IPS-20b (cell line): Measurements from ENCODE around the gene SLC23A3.

Experiments used
- H3K27ac ChIP-seq: one replicate; pipeline ENCODE4 v1.5.1; 2013; ENCODE audit warnings: low read length
- H3K27me3 ChIP-seq: 2 replicates; pipeline ENCODE4 v1.6.1; 2013; ENCODE audit warnings: mild to moderate bottlenecking, low read length, inconsistent platforms; ENCODE audit not compliant: insufficient read depth
- H3K36me3 ChIP-seq: 2 replicates; pipeline ENCODE4 v1.6.1; 2013; ENCODE audit warnings: low read depth, mild to moderate bottlenecking, inconsistent platforms, low read length, moderate library complexity; ENCODE audit not compliant: insufficient read depth
- H3K4me1 ChIP-seq: 2 replicates; pipeline ENCODE4 v1.6.1; 2013; ENCODE audit warnings: mild to moderate bottlenecking, control low read depth, inconsistent platforms, low read length, moderate library complexity; ENCODE audit not compliant: insufficient read depth
- H3K4me3 ChIP-seq: 2 replicates; pipeline ENCODE4 v1.5.1; 2013; ENCODE audit warnings: mild to moderate bottlenecking, low read length, inconsistent platforms
- H3K9ac ChIP-seq: 2 replicates; pipeline ENCODE4 v1.6.1; 2013; ENCODE audit warnings: low read depth, mild to moderate bottlenecking, inconsistent platforms, low read length, moderate library complexity
- H3K9me3 ChIP-seq: 2 replicates; pipeline ENCODE4 v1.6.1; 2013; ENCODE audit warnings: mild to moderate bottlenecking, low read depth, low read length, inconsistent platforms; ENCODE audit not compliant: insufficient read depth

SLC23A3 gene

DNA sequence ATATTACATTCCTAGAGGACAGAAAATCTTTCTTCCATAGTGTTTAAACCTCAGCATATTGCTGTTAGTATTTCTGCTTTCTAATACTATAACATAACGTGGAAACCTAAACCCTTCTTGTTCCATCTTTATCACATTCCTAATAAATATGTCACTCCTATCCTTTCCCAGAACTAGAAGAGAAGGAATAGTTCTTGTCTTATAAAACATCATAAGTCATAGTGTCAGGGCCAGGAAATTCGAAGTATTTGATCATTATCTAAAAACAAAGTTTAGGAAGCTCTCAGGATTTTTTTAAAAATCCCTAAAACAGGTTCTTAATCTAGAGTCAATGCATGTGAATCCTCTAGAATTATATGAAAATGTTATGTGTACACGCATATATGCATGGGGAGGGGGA lies 11.2 kb downstream of the SLC23A3 start:
- no peak overlapping the region for H3K4me3 ChIP-seq
- no peaks in the 10 kb centered on the region for H3K9me3 ChIP-seq
- peaks cover 2% of the 10 kb centered on the region; the same call in 1 of the 2 replicates for H3K4me1 ChIP-seq
- no peak overlapping the region for H3K27ac ChIP-seq
- H3K9ac ChIP-seq: no peak overlapping the region
- peaks cover 28% of the 10 kb centered on the region for H3K36me3 ChIP-seq
- peaks cover 13% of the 10 kb centered on the region for H3K27me3 ChIP-seq

DNA sequence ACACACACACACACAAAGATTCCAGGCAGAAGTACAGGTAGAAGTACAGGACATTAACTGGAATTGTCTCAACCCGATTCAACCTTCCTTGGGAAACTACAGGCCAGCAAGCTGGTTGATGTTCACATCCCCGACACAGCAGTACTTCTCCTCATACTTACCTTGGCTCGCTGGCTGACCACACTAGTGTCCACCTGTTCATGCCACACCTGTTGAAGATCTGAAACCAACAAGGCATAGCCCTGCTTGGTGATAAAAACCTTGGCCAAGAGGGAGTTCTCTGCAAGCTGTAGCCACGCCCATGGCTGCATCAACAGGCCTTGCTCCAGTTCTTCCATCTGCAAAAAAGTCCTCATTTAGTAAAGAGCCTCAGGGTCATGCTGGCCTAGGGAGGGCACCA lies 11.8 kb downstream of the SLC23A3 start:
- Histone ChIP-seq H3K27me3 (peaks cover 12% of the 10 kb centered on the region), H3K4me1 (peaks cover 2% of the 10 kb centered on the region; the same call in 1 of the 2 replicates), H3K4me3 (no peak overlapping the region), H3K27ac (no peak overlapping the region), H3K36me3 (peaks cover 28% of the 10 kb centered on the region), H3K9me3 (no peaks in the 10 kb centered on the region), H3K9ac (no peak overlapping the region)

DNA sequence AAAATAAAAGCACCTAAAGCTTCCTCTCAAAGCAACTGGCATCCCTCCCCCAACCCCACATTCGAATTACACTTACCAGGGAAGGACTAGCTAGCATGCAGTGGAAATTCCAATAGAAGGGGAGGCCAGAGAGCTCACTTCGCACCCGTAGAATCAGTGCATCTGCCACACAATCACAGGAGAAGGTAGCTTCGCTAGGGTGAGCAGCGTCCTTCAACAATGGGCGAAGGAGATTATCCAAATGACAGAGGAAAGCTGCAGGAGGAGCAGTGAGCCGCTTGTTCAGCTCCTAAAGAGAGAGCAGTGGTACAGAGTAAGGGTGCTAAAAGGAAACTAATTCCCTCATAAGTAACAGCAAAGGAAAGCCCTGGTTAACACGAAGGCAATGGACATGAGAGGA lies 12.4 kb downstream of the SLC23A3 start:
- Histone ChIP-seq H3K9ac (no peak overlapping the region), H3K9me3 (no peaks in the 10 kb centered on the region), H3K4me3 (no peak overlapping the region; the same call in 1 of the 2 replicates), H3K36me3 (peaks cover 28% of the 10 kb centered on the region), H3K27me3 (peaks cover 6% of the 10 kb centered on the region), H3K27ac (no peak overlapping the region), H3K4me1 (peaks cover 2% of the 10 kb centered on the region; the same call in 1 of the 2 replicates)

DNA sequence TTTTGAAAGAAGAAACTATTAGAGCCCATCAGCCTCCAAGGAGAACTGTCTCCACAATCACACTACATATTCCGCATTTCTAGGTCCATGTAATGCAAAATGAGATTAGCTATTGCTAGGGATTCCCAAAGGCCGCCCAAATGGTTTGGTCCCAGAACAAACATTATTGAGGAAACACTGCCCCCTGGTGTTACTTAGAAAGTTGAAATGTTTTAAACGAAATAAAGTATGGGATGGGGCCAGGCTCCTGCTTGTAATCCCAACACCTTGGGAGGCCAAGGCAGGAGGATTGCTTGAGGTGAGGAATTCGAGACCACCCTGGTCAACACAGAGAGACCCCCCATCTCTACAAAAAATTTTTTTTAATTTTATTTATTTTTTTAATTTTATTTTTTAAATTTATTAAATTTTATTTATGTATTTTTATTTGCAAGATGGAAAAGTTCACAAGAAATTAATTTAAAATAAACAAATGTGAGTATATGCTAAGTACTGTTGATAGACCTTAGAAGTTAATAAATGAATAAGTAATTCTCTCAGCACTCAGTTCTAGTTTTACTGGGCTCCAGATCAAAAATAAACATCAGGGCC lies 14.7 kb downstream of the SLC23A3 start:
- Histone ChIP-seq H3K4me1 (no peaks in the 10 kb centered on the region), H3K36me3 (peaks cover 28% of the 10 kb centered on the region), H3K27ac (no peak overlapping the region), H3K9ac (no peak overlapping the region), H3K4me3 (no peak overlapping the region), H3K9me3 (no peaks in the 10 kb centered on the region), H3K27me3 (no peaks in the 10 kb centered on the region)

DNA sequence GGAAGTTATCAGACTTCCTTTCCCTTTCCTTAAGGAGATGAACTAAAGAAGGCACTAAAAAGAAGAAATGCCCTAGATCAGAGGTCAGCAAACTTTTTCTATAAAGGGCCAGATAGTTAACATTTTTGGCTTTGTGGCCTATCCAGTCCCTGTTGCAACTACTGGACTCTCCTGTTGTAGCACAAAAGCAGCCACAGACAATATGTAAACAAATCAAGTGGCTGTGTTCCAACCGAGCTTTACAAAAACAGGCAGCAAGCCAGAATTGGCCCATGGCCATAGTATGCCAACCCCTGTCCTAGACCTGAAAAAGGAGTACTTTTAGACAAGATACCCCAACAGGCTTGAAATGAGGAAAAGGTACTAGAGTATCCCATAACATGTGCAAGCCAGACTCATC lies 20.2 kb downstream of the SLC23A3 start:
- H3K27ac ChIP-seq: no peak overlapping the region
- H3K4me1 ChIP-seq: no peaks in the 10 kb centered on the region
- H3K9me3 ChIP-seq: no peaks in the 10 kb centered on the region
- peaks cover 33% of the 10 kb centered on the region for H3K36me3 ChIP-seq
- no peak overlapping the region for H3K4me3 ChIP-seq
- no peak overlapping the region for H3K9ac ChIP-seq
- H3K27me3 ChIP-seq: no peaks in the 10 kb centered on the region

DNA sequence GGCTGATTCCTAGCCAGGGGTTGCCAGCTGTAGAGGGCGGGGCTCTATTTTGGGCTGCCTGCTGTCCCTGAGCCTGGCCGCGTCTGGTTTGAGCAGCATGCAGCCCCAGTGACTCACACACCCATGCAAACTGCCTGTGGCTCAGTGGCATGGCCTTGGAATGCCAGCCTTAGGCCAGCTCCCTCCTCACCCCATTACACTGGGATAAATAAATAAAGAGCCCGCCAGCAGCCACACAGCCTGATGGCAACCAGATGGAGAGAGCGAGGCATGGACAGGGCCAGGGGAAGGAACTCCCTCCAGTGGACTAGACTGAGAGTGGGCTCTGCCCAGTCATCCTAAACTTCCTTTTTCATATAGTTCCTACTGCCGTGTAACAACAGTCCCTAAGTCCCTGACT lies 27.5 kb downstream of the SLC23A3 start:
- no peak overlapping the region for H3K4me3 ChIP-seq
- H3K9ac ChIP-seq: no peak overlapping the region
- no peaks in the 10 kb centered on the region for H3K9me3 ChIP-seq
- no peaks in the 10 kb centered on the region for H3K27me3 ChIP-seq
- H3K4me1 ChIP-seq: no peaks in the 10 kb centered on the region
- H3K27ac ChIP-seq: no peak overlapping the region
- peaks cover 23% of the 10 kb centered on the region for H3K36me3 ChIP-seq

DNA sequence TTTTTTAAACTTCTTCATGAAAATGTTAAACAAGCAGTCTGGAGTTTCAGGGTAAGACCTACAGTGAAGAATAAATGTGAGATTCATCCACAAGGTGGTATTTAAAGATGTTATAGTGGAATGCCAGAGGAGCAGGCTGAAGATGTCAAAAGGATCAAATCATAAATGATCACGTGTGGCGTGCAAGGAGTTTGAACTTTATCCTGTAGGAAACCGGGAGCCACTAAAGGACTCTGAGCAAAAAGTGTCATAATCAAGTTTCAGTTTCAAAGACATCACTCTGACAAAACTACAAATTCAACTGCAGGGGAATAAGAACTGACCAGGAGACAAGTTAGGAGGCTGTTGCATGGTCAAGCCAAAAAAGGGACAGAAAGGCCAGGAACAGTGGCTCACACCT lies 29.1 kb downstream of the SLC23A3 start:
- H3K36me3 ChIP-seq: peaks cover 7% of the 10 kb centered on the region; the same call in 1 of the 2 replicates
- no peaks in the 10 kb centered on the region for H3K4me1 ChIP-seq
- H3K9me3 ChIP-seq: no peaks in the 10 kb centered on the region
- H3K27me3 ChIP-seq: no peaks in the 10 kb centered on the region
- no peak overlapping the region for H3K4me3 ChIP-seq
- H3K27ac ChIP-seq: no peak overlapping the region
- H3K9ac ChIP-seq: no peak overlapping the region

DNA sequence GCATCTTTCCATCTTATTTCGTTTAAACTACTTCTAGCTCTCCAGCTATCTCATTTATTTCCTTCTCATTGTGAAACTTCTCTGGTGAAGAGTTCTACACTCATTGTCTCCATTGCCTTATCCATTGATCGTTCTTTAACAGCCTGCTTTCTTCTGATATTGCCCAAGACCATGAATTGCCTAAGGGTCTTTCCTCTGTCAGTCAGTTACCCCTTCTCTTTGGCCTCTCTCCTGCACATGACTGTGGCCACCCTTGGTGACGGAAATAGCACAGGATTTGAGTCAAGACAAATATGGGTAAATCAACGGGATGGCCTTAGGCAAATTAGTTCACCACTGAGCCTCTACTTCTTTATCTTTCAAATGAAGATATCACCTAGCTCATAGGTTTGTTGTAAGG lies 35.9 kb downstream of the SLC23A3 start:
- Histone ChIP-seq H3K27ac (no peak overlapping the region), H3K9me3 (no peaks in the 10 kb centered on the region), H3K9ac (no peak overlapping the region), H3K27me3 (no peaks in the 10 kb centered on the region), H3K36me3 (no peaks in the 10 kb centered on the region), H3K4me3 (no peak overlapping the region), H3K4me1 (no peaks in the 10 kb centered on the region)

DNA sequence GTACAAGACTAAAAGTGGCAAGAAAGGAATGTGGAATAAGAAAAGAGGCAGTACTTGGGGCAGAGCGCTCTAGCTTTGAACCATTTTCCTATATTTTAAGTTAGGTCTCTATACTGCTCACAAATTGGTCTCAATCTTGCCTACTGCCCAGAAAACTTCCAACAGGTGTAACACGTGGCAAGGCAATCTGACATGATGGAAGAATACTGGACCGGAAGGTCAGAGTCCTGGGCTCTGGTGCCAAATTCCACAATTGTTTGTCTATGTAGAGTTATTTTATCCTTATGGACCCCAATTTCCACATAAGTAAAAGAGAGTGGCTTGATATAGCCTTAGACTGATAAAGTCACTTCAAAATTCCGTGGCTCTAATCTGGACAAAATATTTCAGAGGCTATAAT lies 38.1 kb downstream of the SLC23A3 start:
- Histone ChIP-seq H3K4me3 (no peak overlapping the region), H3K9ac (no peak overlapping the region), H3K9me3 (no peaks in the 10 kb centered on the region), H3K4me1 (no peaks in the 10 kb centered on the region), H3K27me3 (no peaks in the 10 kb centered on the region), H3K27ac (no peak overlapping the region), H3K36me3 (no peaks in the 10 kb centered on the region)

DNA sequence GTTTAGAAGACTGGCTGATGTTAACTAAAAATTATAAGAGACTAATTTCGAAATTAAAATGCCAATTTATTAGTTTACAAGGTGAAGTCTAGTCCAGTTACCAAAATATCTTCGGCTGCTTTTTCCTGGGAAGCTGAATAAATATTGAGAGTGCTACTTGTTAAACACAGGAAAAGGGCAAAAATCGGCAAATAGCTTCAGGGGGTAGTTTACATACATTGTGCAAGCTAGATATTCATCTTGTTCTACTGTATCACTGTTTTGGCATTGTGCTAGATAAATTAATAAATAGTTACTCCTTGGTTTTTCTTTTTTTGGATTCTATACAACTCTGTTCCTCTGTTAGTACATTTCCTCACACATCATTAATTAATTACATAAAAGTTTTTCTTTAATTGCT lies 38.5 kb downstream of the SLC23A3 start:
- Histone ChIP-seq H3K36me3 (no peaks in the 10 kb centered on the region), H3K27ac (no peak overlapping the region), H3K9ac (no peak overlapping the region), H3K4me3 (no peak overlapping the region), H3K9me3 (no peaks in the 10 kb centered on the region), H3K4me1 (no peaks in the 10 kb centered on the region), H3K27me3 (no peaks in the 10 kb centered on the region)

DNA sequence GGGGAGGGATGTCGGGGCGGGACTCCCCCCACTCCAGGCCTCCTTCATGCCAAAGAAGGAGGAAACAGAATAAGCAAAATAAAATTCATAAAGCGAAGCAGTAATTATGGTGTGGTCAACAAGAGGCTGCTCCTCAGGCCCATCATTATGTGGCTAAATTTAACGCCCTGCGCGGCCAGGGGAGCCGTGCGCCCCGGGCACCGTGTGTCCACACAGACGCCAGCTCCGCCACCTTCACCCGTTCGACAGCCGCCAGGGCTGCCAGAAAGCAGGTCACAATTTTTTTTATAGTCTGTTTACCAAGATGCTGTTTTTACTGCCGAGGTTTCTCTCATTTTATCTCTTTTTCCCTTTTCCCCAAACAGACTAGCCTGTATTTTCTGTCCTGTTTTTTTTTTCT lies 40.2 kb downstream of the SLC23A3 start:
- Histone ChIP-seq H3K4me1 (no peaks in the 10 kb centered on the region), H3K4me3 (no peak overlapping the region)

DNA sequence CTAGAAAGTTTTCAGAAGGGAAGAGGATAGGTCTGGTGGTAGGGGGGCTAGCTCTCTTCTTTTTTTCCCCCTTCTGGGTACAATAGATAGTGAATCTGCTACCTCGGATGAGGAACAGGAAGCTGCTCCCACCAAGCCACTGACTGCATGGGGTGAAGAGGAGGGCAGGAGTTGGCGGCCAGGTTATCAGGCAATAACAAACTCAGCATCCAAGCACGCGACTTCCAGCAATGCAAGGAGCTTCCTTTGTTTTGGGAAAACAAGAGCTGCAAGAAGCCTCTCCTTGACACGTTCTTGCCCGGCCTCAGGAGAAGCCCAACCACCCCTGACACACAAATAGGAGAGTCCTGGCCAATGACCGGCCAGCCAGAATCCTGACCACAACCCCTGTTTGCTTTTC lies 41.4 kb downstream of the SLC23A3 start:
- Histone ChIP-seq H3K4me3 (no peak overlapping the region), H3K27me3 (no peaks in the 10 kb centered on the region), H3K4me1 (no peaks in the 10 kb centered on the region), H3K9me3 (no peaks in the 10 kb centered on the region), H3K36me3 (no peaks in the 10 kb centered on the region), H3K9ac (no peak overlapping the region), H3K27ac (no peak overlapping the region)

More for the DNA sequence above, 40.2 kb downstream of the SLC23A3 start:
- Histone ChIP-seq H3K36me3 (no peaks in the 10 kb centered on the region), H3K27ac (no peak overlapping the region), H3K9ac (no peak overlapping the region), H3K27me3 (no peaks in the 10 kb centered on the region), H3K9me3 (no peaks in the 10 kb centered on the region)
